Neural cell (in vitro differentiated cells): ENCODE results near the gene METTL6. TPM values are rescaled to one million over a fixed set of nuclear protein-coding genes. Genes with fewer than 3 reads are reported as not detected.

Experiments used
- H2AFZ ChIP-seq: fragments of 200-600, 300-800 bp; sonication (generic), shearing (Covaris generic); 2 replicates; pipeline ENCODE4 v1.6.0; 2014; ENCODE audit warnings: low read depth, mild to moderate bottlenecking, antibody characterized with exemption, low read length, moderate library complexity
- H3F3A ChIP-seq: fragments of 200-600 bp; shearing (Covaris generic); 2 replicates; pipeline ENCODE4 v1.6.1; 2016; ENCODE audit warnings: mild to moderate bottlenecking, moderate library complexity, mixed read lengths, antibody characterized with exemption, low read length; ENCODE audit not compliant: insufficient read depth, poor library complexity, severe bottlenecking
- H3K27ac ChIP-seq: fragments of 200-600, 300-800 bp; sonication (generic), shearing (Covaris generic); 2 replicates; pipeline ENCODE4 v1.5.1; 2014; ENCODE audit warnings: mild to moderate bottlenecking, low read length, moderate library complexity
- H3K27me3 ChIP-seq: fragments of 300-800, 200-600 bp; sonication (generic), shearing (Covaris generic); 2 replicates; pipeline ENCODE4 v1.6.0; 2014; ENCODE audit warnings: mild to moderate bottlenecking, low read depth, low read length, moderate library complexity; ENCODE audit not compliant: insufficient read depth
- H3K36me3 ChIP-seq: fragments of 300-800, 200-600 bp; sonication (generic), shearing (Covaris generic); 2 replicates; pipeline ENCODE4 v1.5.1; 2014; ENCODE audit warnings: mild to moderate bottlenecking, antibody characterized with exemption, low read length, moderate library complexity; ENCODE audit not compliant: insufficient read depth
- H3K4me2 ChIP-seq: fragments of 300-800, 200-600 bp; sonication (generic), shearing (Covaris generic); 2 replicates; pipeline ENCODE4 v1.6.0; 2014; ENCODE audit warnings: mild to moderate bottlenecking, low read length
- H3K4me3 ChIP-seq: fragments of 300-800, 200-600 bp; sonication (generic), shearing (Covaris generic); 2 replicates; pipeline ENCODE4 v1.5.1; 2014; ENCODE audit warnings: mild to moderate bottlenecking, low read length, moderate library complexity
- H3K79me2 ChIP-seq: fragments of 200-600 bp; shearing (Covaris generic); replicated peaks from 2 replicates; pipeline ENCODE4 v1.6.0; 2014; ENCODE audit warnings: mild to moderate bottlenecking, low read length, moderate library complexity; ENCODE audit not compliant: insufficient read depth
- H3K9ac ChIP-seq: fragments of 300-800, 200-600 bp; sonication (generic), shearing (Covaris generic); 2 replicates; pipeline ENCODE4 v1.6.1; 2016; ENCODE audit warnings: mild to moderate bottlenecking, low read length, mixed read lengths
- H3K9me2 ChIP-seq: fragments of 200-600 bp; shearing (Covaris generic); 2 replicates; pipeline ENCODE4 v1.6.1; 2016; ENCODE audit warnings: mild to moderate bottlenecking, low read length, mixed read lengths; ENCODE audit not compliant: insufficient read depth
- H3K9me3 ChIP-seq: fragments of 200-600, 300-800 bp; sonication (generic), shearing (Covaris generic); 2 replicates; pipeline ENCODE4 v1.6.1; 2016; ENCODE audit warnings: mild to moderate bottlenecking, mixed run types, low read length, moderate library complexity, mixed read lengths
- H4K20me1 ChIP-seq: fragments of 200-600 bp; shearing (Covaris generic); 2 replicates; pipeline ENCODE4 v1.6.1; 2016; ENCODE audit warnings: mild to moderate bottlenecking, mixed run types; ENCODE audit not compliant: insufficient read depth
- EP300 ChIP-seq: fragments of 450-650 bp; conservative IDR thresholded peaks from 2 replicates; pipeline ENCODE4 v1.6.1; 2014; ENCODE audit warnings: antibody characterized with exemption, mild to moderate bottlenecking, moderate library complexity; ENCODE audit not compliant: poor library complexity, severe bottlenecking
- EZH2 ChIP-seq: fragments of 200-600, 300-800 bp; shearing (Covaris generic), sonication (generic); IDR thresholded peaks from 2 replicates; pipeline ENCODE4 v1.6.1; 2014; ENCODE audit warnings: antibody characterized with exemption, low read length, borderline replicate concordance, mild to moderate bottlenecking; ENCODE audit not compliant: insufficient read depth, poor library complexity, severe bottlenecking
- MXI1 ChIP-seq: fragments of 450-650 bp; conservative IDR thresholded peaks from 2 replicates; pipeline ENCODE4 v1.6.1; 2014; ENCODE audit warnings: antibody characterized with exemption, mild to moderate bottlenecking; ENCODE audit not compliant: poor library complexity, severe bottlenecking
- POLR2AphosphoS5 ChIP-seq: IDR thresholded peaks from 2 replicates; pipeline ENCODE4 v1.6.1; 2012
- RAD21 ChIP-seq: fragments of 450-650 bp; conservative IDR thresholded peaks from 2 replicates; pipeline ENCODE4 v1.6.1; 2014; ENCODE audit warnings: antibody characterized with exemption, mild to moderate bottlenecking, moderate library complexity
- SMC3 ChIP-seq: fragments of 450-650 bp; conservative IDR thresholded peaks from 2 replicates; pipeline ENCODE4 v1.6.1; 2014; ENCODE audit warnings: antibody characterized with exemption, mild to moderate bottlenecking, moderate library complexity; ENCODE audit not compliant: poor library complexity
- TAF1 ChIP-seq: IDR thresholded peaks from 2 replicates; pipeline ENCODE4 v1.6.1; 2012; ENCODE audit warnings: low read depth
- polyA plus RNA-seq: library from polyadenylated mRNA; depleted of rRNA; stranded (reverse); fragments of >200 nt; gene quantifications from 2 replicates; pipeline ENCODE4 v1.2.3, GENCODE V29; 2014
- TF ChIP-seq, protein P1 (sequence below): fragments of 450-650 bp; IDR thresholded peaks from 2 replicates; pipeline ENCODE4 v1.5.1; 2014; ENCODE audit warnings: antibody characterized with exemption, mild to moderate bottlenecking, moderate library complexity; ENCODE audit not compliant: poor library complexity, severe bottlenecking
- TF ChIP-seq, protein P2 (sequence below): IDR thresholded peaks from 2 replicates; pipeline ENCODE4 v1.6.1; 2012; ENCODE audit warnings: borderline replicate concordance

Gene METTL6
- polyA plus RNA-seq, 1 donor from 2014 or later, result 60.8 TPM

DNA sequence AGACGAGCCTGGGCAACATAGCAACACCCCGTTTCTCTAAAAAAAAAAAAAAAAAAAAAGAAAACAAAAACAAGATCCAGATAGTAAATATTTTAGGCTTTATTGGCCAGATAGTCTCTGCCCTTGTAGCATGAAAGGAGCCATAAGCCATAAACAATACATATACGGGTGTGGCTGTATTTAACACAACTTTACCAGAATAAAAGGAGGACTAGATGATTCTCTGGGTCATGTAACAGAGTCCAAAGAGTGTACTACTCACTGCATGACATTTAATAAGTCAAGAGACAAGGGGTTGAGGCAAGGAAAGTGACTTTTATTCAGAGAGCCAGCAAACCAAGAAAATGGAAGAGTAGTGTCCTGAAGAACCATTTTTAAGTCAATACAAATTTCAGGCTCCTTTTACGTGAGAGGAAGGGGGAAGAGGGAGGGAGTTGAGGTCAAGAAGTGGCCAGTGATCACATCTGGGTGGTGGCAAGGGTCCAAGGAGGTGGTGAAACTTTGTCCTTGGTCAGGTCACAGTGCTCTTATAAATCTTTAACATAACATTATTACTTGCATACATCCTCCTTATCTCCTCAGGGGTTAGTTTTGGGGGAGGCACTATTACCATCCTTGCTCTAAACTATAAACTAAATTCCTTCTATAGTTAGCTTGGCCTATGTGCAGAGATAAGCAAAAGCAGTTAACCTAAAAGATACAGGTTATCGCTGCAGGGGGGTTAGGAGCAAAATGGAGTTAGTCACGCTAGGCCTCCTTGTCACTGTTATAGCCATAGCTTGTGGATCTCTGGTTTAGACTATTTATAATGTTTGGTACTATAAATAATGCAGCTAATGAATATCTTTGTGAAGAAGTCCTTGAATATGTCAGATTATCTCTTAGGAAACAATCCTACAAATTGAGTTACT is 46.1 kb downstream of the METTL6 start:
- H3K9me2 ChIP-seq, result no peaks in the 10 kb centered on the region
- no peaks in the 10 kb centered on the region for H3K79me2 ChIP-seq
- H3K27me3 ChIP-seq, result no peaks in the 10 kb centered on the region
- no peak overlapping the region for H3K4me2 ChIP-seq
- H3K27ac ChIP-seq, result no peak overlapping the region
- H2AFZ ChIP-seq, result no peak overlapping the region
- no peak overlapping the region for H3K4me3 ChIP-seq
- no peaks in the 10 kb centered on the region for H3K9me3 ChIP-seq
- H3F3A ChIP-seq, result no peaks in the 10 kb centered on the region
- no peaks in the 10 kb centered on the region for H4K20me1 ChIP-seq
- H3K36me3 ChIP-seq, result no peaks in the 10 kb centered on the region
- TF ChIP-seq MXI1, result no peak
- TF ChIP-seq, protein P1, sequence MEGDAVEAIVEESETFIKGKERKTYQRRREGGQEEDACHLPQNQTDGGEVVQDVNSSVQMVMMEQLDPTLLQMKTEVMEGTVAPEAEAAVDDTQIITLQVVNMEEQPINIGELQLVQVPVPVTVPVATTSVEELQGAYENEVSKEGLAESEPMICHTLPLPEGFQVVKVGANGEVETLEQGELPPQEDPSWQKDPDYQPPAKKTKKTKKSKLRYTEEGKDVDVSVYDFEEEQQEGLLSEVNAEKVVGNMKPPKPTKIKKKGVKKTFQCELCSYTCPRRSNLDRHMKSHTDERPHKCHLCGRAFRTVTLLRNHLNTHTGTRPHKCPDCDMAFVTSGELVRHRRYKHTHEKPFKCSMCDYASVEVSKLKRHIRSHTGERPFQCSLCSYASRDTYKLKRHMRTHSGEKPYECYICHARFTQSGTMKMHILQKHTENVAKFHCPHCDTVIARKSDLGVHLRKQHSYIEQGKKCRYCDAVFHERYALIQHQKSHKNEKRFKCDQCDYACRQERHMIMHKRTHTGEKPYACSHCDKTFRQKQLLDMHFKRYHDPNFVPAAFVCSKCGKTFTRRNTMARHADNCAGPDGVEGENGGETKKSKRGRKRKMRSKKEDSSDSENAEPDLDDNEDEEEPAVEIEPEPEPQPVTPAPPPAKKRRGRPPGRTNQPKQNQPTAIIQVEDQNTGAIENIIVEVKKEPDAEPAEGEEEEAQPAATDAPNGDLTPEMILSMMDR, result no peak
- no peak for TF ChIP-seq RAD21
- TF ChIP-seq EZH2, result no peak
- TF ChIP-seq TAF1, result no peak
- TF ChIP-seq POLR2AphosphoS5, result no peak
- no peak for TF ChIP-seq EP300
- TF ChIP-seq SMC3, result no peak
- TF ChIP-seq, protein P2, sequence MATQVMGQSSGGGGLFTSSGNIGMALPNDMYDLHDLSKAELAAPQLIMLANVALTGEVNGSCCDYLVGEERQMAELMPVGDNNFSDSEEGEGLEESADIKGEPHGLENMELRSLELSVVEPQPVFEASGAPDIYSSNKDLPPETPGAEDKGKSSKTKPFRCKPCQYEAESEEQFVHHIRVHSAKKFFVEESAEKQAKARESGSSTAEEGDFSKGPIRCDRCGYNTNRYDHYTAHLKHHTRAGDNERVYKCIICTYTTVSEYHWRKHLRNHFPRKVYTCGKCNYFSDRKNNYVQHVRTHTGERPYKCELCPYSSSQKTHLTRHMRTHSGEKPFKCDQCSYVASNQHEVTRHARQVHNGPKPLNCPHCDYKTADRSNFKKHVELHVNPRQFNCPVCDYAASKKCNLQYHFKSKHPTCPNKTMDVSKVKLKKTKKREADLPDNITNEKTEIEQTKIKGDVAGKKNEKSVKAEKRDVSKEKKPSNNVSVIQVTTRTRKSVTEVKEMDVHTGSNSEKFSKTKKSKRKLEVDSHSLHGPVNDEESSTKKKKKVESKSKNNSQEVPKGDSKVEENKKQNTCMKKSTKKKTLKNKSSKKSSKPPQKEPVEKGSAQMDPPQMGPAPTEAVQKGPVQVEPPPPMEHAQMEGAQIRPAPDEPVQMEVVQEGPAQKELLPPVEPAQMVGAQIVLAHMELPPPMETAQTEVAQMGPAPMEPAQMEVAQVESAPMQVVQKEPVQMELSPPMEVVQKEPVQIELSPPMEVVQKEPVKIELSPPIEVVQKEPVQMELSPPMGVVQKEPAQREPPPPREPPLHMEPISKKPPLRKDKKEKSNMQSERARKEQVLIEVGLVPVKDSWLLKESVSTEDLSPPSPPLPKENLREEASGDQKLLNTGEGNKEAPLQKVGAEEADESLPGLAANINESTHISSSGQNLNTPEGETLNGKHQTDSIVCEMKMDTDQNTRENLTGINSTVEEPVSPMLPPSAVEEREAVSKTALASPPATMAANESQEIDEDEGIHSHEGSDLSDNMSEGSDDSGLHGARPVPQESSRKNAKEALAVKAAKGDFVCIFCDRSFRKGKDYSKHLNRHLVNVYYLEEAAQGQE, result no peak
- H3K9ac ChIP-seq, result no peak overlapping the region

DNA sequence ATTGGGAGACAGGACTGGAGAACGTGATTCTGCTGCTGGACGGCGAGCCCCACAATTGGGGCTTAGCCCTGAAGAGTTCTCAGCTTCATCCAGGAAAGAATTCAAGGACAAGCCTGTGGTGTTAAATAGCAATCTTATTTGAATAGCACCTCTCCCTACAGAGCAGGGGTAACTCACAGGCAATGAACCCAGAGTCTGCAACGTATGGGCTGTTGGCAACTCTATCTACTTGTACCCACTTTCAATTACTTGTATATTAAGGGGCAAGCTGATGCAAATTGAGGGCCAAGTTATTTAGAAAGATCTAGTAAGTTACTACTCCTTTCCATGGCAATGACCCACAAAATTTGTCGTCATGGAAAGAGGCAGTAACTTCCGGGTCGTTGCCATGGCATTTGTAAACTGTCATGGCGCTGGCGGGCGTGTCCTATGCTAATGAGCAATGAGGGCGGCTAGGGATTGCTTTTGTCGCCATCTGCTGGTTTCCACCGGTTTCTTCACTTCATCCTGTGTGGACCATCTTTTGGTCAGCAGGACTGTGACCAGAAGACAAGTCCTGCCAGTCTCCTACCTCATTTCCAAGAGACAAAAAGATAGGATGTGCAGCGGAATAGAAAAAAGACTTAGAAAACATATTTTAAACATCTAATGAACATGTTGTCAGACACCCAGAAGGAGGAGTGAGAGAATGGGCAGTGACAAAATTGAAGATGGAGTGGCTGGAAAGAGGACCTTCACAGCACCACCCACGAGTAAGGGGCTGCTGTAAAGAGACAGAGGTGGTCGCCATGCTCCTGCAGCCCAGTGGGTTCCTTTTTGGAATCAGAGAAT is 49.2 kb downstream of the METTL6 start:
- H4K20me1 ChIP-seq, result no peaks in the 10 kb centered on the region
- H3K9ac ChIP-seq, result no peak overlapping the region
- peak overlapping the region; percentile 26 for H3K4me3 ChIP-seq
- no peaks in the 10 kb centered on the region for H3K79me2 ChIP-seq
- H3K9me2 ChIP-seq, result no peaks in the 10 kb centered on the region
- H2AFZ ChIP-seq, result peak overlapping the region; percentile 57
- no peaks in the 10 kb centered on the region for H3K36me3 ChIP-seq
- H3K27ac ChIP-seq, result no peak overlapping the region
- H3K27me3 ChIP-seq, result no peaks in the 10 kb centered on the region
- no peaks in the 10 kb centered on the region for H3K9me3 ChIP-seq
- no peaks in the 10 kb centered on the region for H3F3A ChIP-seq
- no peak overlapping the region for H3K4me2 ChIP-seq
- TF ChIP-seq SMC3, result peak; percentile 99
- TF ChIP-seq, protein P1, result peak; percentile 98
- TF ChIP-seq RAD21, result peak; percentile 94
- peak; percentile 90 for TF ChIP-seq MXI1
- peak; percentile 18 for TF ChIP-seq POLR2AphosphoS5
- TF ChIP-seq, protein P2, result no peak
- no peak for TF ChIP-seq EZH2
